Measurements from ENCODE around the gene STK32A.

- TF ChIP-seq POLR2AphosphoS5 (IDR thresholded peaks at IDR 0.05; ENCODE audit: low read depth) (no peak), EZH2 (IDR thresholded peaks at IDR 0.05; ENCODE audit: low read depth, unreplicated experiment) (no peak), EZH2phosphoT487 (IDR thresholded peaks at IDR 0.05; ENCODE audit: unreplicated experiment) (no peak), CREB1 (CRISPR knock-in tag; IDR thresholded peaks at IDR 0.05; ENCODE audit: low read depth) (no peak)
- TF ChIP-seq, protein P1, sequence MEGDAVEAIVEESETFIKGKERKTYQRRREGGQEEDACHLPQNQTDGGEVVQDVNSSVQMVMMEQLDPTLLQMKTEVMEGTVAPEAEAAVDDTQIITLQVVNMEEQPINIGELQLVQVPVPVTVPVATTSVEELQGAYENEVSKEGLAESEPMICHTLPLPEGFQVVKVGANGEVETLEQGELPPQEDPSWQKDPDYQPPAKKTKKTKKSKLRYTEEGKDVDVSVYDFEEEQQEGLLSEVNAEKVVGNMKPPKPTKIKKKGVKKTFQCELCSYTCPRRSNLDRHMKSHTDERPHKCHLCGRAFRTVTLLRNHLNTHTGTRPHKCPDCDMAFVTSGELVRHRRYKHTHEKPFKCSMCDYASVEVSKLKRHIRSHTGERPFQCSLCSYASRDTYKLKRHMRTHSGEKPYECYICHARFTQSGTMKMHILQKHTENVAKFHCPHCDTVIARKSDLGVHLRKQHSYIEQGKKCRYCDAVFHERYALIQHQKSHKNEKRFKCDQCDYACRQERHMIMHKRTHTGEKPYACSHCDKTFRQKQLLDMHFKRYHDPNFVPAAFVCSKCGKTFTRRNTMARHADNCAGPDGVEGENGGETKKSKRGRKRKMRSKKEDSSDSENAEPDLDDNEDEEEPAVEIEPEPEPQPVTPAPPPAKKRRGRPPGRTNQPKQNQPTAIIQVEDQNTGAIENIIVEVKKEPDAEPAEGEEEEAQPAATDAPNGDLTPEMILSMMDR (conservative IDR thresholded peaks at IDR 0.05; ENCODE audit: low read depth in 2 of 2) = no peak
- TF ChIP-seq, protein P2, sequence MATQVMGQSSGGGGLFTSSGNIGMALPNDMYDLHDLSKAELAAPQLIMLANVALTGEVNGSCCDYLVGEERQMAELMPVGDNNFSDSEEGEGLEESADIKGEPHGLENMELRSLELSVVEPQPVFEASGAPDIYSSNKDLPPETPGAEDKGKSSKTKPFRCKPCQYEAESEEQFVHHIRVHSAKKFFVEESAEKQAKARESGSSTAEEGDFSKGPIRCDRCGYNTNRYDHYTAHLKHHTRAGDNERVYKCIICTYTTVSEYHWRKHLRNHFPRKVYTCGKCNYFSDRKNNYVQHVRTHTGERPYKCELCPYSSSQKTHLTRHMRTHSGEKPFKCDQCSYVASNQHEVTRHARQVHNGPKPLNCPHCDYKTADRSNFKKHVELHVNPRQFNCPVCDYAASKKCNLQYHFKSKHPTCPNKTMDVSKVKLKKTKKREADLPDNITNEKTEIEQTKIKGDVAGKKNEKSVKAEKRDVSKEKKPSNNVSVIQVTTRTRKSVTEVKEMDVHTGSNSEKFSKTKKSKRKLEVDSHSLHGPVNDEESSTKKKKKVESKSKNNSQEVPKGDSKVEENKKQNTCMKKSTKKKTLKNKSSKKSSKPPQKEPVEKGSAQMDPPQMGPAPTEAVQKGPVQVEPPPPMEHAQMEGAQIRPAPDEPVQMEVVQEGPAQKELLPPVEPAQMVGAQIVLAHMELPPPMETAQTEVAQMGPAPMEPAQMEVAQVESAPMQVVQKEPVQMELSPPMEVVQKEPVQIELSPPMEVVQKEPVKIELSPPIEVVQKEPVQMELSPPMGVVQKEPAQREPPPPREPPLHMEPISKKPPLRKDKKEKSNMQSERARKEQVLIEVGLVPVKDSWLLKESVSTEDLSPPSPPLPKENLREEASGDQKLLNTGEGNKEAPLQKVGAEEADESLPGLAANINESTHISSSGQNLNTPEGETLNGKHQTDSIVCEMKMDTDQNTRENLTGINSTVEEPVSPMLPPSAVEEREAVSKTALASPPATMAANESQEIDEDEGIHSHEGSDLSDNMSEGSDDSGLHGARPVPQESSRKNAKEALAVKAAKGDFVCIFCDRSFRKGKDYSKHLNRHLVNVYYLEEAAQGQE (IDR thresholded peaks at IDR 0.05; ENCODE audit: unreplicated experiment) = no peak
Measured at GRCh38 chr5:147317978-147318684, 83.3 kb downstream of the STK32A start.
